ENCODE data around the gene TMPRSS4.

TMPRSS4 gene

DNA sequence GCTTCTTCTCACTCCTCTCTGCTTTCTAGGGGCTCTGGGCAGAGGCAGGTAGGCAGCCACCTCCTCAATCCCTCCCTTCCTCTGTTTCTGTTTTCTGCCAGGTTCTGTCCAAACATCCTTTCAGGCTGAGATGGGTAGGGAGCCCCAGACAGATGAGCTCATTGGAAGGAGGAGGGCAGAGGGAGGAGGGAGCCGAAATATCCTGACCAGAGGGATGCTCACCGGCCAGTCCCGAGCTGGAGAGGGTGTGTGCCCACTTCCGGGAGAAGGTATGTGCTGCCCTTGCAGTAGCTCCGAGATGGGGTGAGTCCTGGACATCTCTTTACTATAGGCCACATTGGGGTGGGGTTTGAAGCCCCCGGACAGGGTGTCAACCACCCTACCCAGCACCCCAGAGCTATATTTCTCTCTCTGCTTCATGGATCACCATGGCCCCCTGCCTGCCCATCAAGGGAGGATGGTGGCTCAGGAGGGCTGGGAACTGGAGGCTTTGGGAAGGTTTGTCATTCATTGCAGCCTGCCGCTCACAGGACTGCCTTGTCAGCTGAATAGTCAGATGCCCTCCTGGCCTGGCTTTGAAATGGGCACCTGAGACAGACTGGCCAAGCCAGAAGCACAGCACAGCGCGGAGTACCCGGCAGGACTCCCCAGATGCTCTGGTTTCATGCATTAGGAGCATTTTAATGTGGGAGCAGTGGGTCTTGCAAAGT, 80.5 kb downstream of the TMPRSS4 start:
- TF ChIP-seq, protein P1, sequence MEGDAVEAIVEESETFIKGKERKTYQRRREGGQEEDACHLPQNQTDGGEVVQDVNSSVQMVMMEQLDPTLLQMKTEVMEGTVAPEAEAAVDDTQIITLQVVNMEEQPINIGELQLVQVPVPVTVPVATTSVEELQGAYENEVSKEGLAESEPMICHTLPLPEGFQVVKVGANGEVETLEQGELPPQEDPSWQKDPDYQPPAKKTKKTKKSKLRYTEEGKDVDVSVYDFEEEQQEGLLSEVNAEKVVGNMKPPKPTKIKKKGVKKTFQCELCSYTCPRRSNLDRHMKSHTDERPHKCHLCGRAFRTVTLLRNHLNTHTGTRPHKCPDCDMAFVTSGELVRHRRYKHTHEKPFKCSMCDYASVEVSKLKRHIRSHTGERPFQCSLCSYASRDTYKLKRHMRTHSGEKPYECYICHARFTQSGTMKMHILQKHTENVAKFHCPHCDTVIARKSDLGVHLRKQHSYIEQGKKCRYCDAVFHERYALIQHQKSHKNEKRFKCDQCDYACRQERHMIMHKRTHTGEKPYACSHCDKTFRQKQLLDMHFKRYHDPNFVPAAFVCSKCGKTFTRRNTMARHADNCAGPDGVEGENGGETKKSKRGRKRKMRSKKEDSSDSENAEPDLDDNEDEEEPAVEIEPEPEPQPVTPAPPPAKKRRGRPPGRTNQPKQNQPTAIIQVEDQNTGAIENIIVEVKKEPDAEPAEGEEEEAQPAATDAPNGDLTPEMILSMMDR (IDR thresholded peaks at IDR 0.05; ENCODE audit: low read depth, low read length), result no peak
- Histone ChIP-seq H3K27me3 (ENCODE audit: insufficient read depth, low read depth, severe bottlenecking) (no peaks in the 10 kb centered on the region), H3K27ac (no peak overlapping the region), H3K4me3 (ENCODE audit: low read depth, low read length) (no peak overlapping the region), H3K36me3 (no peaks in the 10 kb centered on the region), H3K9me3 (ENCODE audit: severe bottlenecking) (no peaks in the 10 kb centered on the region)
- DNase-seq, result no peak

DNA sequence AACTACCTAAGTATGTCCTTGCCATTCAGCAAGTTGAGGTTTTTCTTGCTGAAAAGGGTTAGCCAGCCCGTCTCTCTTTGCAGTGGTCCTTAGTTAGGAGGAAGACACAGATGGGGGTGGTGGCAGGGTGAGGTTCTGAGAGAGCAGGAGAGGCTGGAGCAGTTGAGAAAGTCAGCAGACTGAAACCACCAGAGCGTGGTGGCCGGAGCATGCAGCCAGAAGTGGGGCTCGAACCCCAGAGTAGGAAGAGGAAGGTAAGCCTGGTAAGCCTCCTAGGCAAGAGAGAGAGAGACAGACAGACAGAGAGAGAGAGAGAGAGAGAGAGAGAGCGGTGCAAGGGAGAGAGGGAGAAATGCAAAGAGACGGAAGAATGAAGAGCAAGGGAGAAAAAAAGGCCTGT, 84.9 kb downstream of the TMPRSS4 start:
- no peaks in the 10 kb centered on the region for H3K27me3 ChIP-seq (ENCODE audit: insufficient read depth, low read depth, severe bottlenecking)
- TF ChIP-seq, protein P1 (IDR thresholded peaks at IDR 0.05; ENCODE audit: low read depth, low read length), result no peak
- H3K4me3 ChIP-seq (ENCODE audit: low read depth, low read length), result no peak overlapping the region

DNA sequence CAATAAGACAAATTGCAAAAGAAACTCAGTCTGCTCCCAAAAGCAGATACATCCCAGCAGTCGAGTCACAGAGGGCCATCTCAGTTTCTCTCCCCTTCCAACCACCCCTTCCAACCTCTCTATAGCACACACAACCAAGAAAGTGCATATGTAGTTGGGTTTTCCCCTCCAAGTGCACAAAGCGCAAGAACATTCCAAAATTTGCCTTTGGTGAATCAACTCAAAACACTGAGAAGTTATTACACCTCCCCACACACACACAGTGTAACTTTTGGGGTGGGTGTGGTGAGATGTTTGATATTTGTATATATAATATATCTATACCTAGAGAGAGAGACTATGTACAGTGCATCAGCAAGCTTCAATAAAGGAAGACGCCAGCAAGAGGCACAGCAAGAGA, 86.0 kb downstream of the TMPRSS4 start:
- no peak overlapping the region for H3K4me3 ChIP-seq (ENCODE audit: low read depth, low read length)
- no peaks in the 10 kb centered on the region for H3K9me3 ChIP-seq (ENCODE audit: severe bottlenecking)
- H3K27ac ChIP-seq, result no peak overlapping the region
- DNase-seq, result no peak
- no peaks in the 10 kb centered on the region for H3K36me3 ChIP-seq
- no peaks in the 10 kb centered on the region for H3K27me3 ChIP-seq (ENCODE audit: insufficient read depth, low read depth, severe bottlenecking)
- TF ChIP-seq, protein P1 (IDR thresholded peaks at IDR 0.05; ENCODE audit: low read depth, low read length), result no peak

More for the DNA sequence above, 84.9 kb downstream of the TMPRSS4 start:
- Histone ChIP-seq H3K27ac (no peak overlapping the region), H3K36me3 (no peaks in the 10 kb centered on the region), H3K9me3 (ENCODE audit: severe bottlenecking) (no peaks in the 10 kb centered on the region)
- no peak for DNase-seq

DNA sequence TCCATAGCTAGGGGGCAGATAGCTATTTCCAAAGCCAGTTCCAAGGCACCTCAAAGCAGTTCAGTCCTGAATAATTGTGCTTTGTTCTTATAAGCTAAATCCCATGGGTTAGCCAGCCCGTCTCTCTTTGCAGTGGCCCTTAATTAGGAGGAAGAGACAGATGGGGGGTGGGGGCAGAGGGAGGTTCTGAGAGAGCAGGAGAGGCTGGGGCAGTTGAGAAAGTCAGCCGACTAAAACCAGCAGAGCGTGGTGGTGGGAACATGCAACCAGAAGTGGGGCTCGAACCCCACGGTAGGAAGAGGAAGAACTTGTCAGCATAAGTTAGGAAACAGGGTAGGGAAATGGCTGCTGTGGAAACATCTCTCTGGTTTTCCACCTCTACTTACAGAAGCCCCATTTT, 86.6 kb downstream of the TMPRSS4 start:
- no peaks in the 10 kb centered on the region for H3K27me3 ChIP-seq (ENCODE audit: insufficient read depth, low read depth, severe bottlenecking)
- no peak overlapping the region for H3K27ac ChIP-seq
- DNase-seq, result peak; percentile 58

DNA sequence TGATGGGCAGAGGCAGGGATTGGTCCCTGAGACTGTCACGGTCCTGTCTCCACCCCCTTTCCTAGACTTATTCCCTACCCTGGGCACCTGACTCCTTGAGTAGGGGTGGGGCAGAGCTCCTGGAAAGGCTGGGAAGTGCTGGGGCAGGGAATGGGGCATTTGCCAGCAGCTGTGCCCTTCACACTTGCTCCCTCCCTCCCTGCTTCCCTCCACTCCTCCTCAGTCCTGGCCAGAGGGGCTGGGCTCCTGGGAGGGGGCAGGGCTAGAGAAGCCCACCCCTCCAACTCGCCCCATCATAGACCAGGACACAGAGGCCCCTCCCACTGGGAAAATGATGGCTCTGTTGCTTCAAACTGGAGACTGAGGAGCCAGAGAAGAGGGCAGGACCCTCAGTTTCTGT, 88.0 kb downstream of the TMPRSS4 start:
- Histone ChIP-seq H3K9me3 (ENCODE audit: severe bottlenecking) (no peaks in the 10 kb centered on the region), H3K27ac (no peak overlapping the region), H3K27me3 (ENCODE audit: insufficient read depth, low read depth, severe bottlenecking) (no peaks in the 10 kb centered on the region), H3K36me3 (no peaks in the 10 kb centered on the region), H3K4me3 (ENCODE audit: low read depth, low read length) (no peak overlapping the region)
- DNase-seq, result no peak
- TF ChIP-seq, protein P1 (IDR thresholded peaks at IDR 0.05; ENCODE audit: low read depth, low read length), result no peak

More for the DNA sequence above, 86.6 kb downstream of the TMPRSS4 start:
- Histone ChIP-seq H3K9me3 (ENCODE audit: severe bottlenecking) (no peaks in the 10 kb centered on the region), H3K4me3 (ENCODE audit: low read depth, low read length) (no peak overlapping the region), H3K36me3 (no peaks in the 10 kb centered on the region)
- TF ChIP-seq, protein P1 (IDR thresholded peaks at IDR 0.05; ENCODE audit: low read depth, low read length), result no peak

DNA sequence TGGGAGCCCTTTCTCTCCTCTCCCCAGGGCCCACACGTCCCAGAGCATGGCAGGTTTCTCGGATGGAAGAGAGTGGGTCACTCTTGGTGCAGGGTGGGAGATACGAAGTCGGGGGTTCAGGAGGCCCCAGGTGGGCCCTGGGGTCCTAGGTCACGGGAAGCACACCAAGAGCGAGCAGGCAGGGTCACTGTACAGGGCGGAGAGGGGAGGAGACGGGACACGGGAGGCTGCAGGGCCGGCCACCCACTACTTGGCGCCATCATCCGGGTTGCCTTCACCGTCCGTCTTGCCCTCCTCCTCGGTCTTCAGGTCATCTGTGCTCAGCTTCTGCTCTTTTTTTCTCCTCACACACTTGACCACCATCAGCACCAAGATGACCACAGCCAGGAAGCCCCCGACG, 89.8 kb downstream of the TMPRSS4 start:
- Histone ChIP-seq H3K9me3 (ENCODE audit: severe bottlenecking) (no peaks in the 10 kb centered on the region), H3K36me3 (no peaks in the 10 kb centered on the region), H3K27ac (no peak overlapping the region), H3K4me3 (ENCODE audit: low read depth, low read length) (no peak overlapping the region), H3K27me3 (ENCODE audit: insufficient read depth, low read depth, severe bottlenecking) (no peaks in the 10 kb centered on the region)
- TF ChIP-seq, protein P1 (IDR thresholded peaks at IDR 0.05; ENCODE audit: low read depth, low read length), result no peak
- DNase-seq, result no peak

Measured in WERI-Rb-1 (cell line).